Stimulated activated naive CD4-positive, alpha-beta T cell treated with Interleukin-2 at 50 U/mL for 16 hours (primary cell): ENCODE results near the gene CTTN.
"Not testable (repeated sequence)": the region's sequence is repeated elsewhere in the genome, so short reads cannot be mapped to it uniquely, and the experiment has no call there.

Experiments used
- DNase-seq: peaks from one replicate; lab custom pipeline; 2025; lab: John Stamatoyannopoulos, UW

Gene CTTN

DNA sequence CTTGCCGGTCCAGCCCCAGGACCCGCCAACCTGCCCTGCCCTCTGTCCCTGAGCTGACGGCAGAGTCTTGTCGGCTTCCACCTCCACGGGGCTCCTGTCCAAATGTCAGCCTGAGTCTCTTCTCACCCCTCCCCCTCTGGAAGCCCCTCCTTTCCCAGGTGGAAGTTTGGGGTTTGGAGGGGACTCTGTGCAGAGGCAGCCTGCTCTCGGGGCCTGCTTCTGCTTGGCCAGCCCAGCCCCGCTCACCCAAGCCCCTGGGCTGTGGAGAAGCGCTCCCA lies 31.0 kb downstream of the CTTN start:
- no peak for DNase-seq

DNA sequence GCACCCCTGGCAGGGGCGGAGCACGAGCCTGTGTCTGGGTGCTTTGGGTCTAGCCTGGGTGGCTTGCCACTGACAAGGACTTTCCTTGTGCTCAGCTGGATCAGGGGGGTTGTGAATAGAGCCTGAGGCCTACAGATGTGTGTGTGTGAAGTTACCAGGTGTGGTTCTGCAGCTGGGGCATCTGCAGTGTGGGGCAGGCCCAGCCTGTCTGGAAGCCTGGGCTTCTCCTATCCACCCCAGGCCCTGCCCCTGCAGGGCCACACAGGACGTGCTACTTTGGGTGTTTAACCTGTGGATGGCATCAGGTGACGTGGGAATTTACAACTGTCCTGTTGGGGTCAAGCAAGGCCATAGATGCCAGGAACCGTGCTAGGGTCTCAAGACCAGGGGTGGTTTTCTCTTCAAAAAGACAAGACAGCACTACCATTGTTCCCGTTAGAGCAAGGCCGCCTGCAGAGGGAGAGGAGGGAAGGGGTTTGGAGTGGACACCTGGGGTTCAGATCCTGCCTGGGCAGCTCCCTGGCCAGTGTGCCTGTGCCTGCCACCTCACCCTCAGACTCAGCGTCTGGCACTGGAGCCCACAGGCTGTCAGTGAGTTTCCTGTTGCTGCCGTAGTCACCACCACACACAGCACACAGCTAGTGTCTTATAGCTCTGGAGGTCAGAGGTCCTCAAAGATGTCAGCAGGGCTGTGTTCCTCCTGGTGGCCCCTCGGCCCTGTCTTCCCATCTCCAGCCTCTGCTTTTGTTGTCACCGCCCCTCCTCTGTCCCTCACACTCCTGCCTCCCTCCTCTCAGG lies 31.6 kb downstream of the CTTN start:
- DNase-seq = no peak

DNA sequence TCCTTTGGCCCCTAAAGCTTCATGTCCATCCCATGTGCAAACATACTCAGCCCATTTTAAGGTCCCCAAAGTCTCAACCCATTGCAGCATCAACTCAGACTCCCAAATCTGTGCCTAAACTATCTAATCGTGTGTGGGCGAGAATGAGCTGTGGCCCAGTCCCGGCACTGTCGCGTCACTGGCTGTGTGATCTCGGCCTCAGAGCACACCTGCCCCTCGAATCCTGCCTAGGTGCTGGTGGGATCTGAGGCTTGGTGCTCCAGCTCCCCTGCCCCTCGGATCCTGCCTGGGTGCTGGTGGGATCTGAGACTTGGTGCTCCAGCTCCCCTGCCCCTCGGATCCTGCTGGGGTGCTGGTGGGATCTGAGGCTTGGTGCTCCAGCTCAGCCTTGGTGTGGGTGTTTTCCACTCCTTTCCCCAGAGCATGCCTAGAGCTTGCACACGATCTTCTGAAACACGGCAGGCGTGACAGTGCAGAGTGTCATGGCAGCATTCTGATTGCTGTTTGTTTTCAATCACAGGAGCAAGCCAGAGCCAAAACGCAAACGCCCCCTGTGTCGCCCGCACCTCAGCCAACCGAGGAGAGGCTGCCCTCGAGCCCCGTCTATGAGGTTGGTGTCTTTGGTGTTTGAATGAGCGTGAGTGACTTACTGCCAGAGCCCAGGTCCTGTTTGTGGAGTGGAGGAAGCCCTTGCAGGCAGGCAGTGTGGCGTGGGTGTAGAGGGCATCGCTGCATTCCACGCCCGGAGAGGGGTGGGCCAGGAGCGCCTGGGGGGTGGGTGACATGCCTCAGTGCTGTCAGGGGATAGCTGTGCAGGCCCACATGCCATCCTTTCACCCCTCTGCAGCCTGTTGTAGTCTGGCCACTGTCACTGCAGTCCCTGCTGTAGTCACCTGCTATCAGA lies 32.6 kb downstream of the CTTN start:
- no peak for DNase-seq

DNA sequence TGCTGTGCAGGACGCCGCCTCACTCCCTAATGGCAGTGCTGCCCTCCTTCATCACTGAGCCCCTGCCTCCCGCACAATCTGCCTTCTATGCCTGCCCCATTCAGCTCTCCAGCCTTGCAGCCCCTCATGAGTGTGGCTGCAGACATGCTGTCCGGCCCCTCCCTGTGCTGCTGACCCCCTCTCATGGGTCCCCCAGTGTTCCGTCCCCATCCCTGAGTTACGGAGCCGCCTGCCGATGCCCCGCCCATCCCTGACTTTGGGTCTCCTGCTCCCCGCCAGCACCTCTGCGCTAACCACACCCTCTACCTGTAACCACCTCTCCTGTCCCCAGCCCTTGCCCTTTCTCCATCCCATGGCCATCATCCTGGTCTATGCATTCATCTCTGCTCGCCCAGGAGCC lies 33.3 kb downstream of the CTTN start:
- no peak for DNase-seq

DNA sequence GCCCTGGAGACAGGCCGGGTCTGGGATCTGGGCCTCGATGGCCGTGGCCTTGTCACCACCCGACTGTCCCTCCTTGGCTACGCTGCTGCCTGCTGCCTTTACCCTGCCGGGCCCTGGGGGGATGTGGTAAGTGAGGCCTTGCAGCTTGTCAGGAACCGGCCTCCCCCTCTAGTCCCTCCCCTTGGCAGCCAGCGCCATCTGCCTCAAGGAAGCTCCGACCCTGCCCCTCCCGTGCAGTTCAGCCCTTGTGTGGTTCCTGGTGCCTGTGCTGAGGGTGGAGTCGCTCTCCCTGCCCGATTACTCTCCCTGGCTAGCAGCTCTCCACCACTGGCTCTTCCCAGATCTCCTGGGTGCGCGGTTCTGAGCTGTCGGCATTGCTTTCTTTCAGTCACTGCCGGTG lies 33.7 kb downstream of the CTTN start:
- no peak for DNase-seq

DNA sequence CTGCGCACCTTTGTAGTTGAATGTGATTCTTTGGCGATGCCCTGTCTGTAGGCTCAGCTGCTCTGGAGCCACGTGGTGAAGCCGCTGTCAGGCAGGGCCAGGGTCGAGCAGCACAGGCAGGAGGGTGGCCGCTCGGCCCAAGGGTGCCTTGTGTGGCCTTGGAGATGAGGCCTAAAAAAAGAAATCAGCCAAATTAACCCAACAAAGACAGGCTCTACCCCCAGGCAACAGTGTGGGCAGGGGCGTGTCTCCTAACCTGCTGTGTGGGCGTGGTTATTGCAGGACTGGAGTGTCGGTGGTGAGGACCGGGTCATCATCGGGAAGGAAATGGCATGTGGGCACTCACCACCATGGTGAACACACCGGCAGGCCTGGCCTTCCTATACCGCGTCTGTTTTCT lies 34.3 kb downstream of the CTTN start:
- no peak for DNase-seq

DNA sequence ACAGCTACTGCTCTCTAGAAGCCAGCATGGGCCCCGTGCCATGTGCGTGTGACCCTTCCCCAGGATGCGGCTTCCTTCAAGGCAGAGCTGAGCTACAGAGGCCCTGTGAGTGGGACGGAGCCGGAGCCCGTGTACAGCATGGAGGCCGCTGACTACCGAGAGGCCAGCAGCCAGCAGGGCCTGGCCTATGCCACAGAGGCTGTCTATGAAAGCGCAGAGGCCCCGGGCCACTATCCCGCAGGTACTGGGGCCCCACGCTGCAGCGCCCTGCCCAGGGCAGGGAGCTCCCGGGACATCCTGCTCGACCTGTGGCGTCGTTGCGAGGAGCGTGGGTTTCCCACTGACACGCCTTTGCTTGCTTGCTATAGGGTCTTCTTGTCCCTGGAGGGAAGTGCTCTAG lies 34.7 kb downstream of the CTTN start:
- DNase-seq = no peak

DNA sequence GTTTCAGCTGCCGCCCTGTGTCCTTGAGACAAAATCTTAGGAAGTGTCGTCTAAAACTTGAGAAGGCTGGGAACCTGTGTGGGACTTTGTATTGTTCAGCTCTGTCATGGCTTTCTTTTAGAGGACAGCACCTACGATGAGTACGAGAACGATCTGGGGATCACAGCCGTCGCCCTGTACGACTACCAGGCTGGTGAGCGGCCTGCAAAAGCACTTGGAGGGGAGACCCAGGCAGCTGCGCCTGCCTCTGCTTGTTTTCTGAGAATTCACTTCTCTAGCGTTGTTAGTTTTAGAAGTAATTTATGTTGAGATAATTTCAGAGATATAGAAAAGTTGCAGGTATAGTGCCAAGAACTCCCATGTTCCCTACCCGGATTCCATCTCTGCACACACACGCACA lies 35.2 kb downstream of the CTTN start:
- no peak for DNase-seq

DNA sequence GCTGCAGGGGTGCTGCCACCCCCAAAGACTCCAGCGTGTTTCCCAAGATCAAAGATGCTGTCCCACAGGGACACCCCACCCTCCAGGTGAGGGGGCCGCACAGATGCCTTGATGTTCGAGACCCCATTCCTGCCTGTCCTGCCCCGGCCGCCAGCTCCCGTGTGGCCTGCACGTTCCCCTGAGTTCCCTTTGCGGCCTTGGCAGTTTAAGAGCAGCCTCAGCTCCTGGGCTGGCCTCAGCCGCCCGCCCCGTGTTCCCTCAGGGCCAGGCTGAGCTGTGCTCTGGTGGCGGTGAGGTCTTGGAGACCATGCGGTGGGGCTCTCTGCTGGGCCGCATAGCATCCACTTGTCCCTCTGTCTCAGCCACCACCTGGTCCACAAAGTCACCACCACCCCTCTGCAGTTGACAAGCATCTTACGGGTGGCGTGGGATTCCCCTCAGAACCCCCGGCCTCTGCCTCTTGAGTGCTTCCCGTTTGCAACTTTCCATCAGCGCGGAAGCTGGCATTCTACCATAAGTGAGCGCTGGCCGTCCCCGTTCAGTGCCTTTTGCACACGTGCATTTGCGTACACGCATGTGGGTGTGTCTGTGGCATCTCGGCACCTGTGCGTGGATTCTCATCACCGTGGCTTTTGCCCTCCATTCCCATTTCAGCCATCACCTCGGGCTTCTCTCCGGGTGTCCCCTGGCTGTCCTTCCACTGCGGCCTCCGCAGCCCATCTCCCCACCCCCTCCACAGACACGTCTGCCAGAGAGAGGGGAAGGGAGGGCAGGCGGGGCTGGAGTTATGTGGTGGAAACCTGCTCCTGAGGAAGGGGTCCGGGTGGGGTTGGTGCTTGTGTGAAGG lies 35.9 kb downstream of the CTTN start:
- DNase-seq = no peak

DNA sequence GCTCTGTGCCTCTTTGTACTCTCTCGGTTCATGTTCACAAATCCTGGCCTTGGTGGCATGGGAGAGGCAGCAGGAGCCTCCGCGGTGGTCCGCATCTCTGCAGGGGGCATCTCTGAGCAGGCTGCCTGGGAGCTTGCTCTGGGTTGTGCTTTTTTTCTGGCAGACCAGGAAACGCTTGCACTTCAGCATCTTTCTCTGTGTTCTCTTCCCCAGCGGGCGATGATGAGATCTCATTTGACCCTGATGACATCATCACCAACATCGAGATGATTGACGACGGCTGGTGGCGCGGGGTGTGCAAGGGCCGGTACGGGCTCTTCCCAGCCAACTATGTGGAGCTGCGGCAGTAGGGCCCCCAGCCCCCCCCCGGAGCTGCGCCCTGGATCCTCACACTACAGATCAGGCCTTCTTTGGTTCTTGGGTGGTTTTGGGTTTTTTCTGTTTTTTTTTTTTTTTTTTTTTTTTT lies 36.5 kb downstream of the CTTN start:
- DNase-seq = no peak

DNA sequence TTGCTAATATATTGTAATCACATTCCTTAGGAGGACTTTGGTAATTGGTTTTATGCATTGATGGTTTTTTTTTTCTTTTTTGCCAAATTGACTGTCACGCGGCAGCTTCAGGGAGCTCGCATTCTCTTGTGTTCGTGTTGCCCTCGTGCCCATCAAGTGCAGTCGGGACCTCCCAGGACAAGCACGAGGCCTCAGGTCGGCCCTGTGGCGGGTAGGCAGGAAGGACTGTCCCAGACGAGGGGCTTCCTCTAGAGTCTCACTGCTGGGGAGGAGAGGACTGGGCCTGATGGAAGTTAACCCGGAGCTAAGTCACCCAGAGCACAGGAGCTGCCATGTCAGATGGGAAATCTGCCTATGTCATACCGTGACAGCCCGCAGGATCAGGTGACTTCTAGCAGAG lies 37.0 kb downstream of the CTTN start:
- no peak for DNase-seq

DNA sequence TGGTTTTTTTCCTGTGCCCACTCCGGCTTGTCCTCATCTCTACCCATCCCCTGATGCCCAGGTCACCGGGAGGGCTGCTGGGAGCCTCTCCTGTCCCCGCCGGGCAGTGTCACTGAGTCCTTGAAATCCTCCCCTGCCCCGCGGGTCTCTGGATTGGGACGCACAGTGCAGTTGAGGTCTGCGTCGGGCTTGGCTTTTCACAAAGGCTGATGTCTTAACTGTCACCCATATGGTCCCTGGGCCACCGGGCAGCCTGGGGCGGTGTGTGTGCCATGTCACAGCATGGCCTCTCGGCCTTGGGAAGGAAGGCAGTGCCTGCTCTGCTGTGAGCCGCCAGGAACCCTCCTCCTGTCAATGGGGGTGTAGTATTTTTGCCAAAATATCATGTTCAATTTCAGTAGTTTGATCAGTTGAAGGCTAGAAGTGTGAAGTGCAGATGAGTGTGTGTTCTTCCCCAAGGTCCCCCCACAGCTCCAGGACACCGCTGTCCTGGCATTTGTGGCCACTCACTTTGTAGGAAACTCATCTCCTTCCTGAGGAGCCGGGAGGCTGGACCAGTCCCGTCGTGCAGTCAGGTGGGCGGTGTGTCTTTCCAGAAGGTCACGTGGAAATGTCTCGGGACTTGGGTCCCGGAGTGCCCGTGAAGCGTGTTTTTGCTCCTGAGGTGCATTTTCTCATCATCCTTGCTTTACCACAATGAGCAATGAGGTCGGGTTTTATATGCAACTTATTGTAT lies 37.6 kb downstream of the CTTN start:
- DNase-seq = no peak

DNA sequence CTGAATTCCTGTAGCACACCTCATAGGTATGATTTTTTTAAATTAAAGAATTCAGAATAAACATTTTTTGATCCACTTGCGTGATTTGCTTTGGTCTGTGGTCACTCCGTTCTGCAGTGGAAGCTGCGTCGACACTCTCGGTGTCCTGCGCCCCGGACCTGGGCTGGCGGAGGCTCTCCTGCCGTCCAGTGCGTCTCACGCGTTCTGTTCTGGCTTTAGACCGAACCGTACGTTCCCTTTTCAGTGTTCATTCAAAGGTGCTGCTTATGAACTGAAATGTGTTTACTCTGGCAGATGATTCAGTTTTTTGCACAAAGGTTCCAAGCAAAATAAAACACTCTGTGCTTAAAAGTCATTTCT lies 38.2 kb downstream of the CTTN start:
- DNase-seq = no peak

DNA sequence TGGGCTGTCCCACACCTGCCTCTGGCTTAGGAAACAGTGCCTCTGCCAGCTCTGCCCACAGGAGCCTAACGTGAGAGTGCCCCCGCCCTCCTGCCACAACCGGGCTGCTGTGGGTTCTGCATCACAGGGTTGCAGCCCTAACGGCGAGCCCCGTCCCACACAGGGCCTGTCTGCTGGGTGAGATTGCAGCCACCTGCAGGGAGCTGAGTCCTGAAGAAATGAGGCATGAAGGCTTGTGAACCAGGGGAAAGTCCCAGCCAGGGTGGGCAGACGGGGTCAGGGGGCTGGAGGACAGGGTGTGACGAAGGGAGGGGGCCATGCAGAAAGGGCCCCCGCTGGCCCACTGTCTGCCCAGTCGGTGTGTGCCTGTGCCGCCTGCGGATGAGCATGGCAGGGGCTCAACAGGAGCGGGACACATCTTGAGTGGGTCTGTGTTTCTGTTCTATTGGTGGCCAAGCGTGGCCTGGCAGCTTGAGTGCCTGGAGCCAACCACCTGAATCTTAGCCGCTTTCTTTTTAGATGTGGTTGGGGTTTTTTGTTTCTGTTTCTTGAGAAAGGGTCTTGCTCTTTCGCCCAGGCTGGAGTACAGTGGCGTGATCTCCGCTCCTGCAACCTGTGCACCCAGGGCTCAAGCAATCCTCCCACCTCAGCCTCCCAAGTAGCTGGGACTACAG lies 38.9 kb downstream of the CTTN start:
- no peak for DNase-seq

DNA sequence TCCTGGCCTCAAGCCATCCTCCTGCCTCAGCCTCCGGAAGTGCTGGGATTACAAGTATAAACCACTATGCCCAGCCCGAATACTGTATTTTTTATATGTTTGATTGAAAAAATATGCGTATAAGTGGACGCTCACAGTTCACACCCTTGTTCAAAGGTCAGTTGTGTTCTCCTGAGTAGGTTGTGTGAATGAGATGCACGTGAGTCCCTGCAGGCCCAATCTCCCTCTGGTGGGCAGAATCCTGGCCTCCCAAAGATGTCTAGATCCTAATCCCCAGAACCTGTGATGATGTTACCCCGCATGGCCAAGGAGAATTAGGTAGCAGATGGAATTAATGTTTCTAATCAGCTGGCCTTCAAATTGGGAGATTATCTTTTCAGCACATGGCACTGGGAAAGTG lies 41.9 kb downstream of the CTTN start:
- no peak for DNase-seq

DNA sequence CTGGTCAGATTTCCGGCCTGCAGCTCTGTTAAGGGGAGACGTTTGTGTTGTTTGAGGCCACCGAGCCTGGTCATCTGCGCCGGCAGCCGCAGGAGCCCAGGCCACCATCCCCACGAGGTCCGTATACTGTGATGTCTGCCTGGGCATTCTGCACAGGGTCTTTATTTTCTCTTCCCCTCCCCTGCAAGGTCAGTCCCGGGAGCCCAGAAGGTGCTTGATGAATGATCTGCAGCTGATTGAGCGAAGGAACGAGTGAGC lies 45.4 kb downstream of the CTTN start:
- no peak for DNase-seq

DNA sequence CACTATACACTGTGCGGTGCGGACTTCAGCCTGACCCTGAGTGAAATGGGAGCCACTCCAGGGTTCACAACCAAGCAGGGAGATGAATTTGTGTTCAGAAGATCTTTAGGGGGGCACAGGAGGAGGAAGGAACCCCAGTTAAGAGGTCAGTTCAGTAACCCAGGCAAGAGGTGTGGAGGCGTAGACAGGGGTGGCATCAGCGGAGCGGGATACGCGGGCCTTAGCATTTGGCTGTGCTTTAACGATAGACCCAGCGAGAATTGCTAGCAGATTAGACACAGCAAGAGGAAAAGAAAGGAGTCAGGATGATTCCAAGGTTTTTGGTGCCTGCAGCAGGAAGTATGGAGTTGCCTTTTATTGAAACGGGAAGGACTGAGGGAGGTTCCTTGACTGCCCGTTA lies 46.8 kb downstream of the CTTN start:
- DNase-seq = no peak

DNA sequence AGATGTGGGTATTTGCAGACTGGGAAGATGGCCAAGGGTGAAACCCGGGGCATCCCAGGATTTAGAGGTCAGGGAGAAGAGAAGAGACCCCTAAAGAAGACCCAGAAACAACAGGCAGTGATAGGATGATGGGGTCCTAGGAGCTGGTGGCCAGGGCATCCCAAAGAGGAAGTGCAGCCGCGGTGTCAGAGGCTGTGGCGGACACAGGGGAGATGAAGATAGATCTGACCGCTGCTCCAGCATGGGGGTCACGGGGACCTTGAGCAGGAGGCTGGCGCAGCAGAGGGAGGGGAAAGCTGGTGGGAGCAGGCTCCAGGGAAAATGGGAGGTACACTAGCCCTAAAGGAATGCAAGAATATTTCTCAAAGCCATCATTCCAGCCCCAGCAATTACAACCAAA lies 47.3 kb downstream of the CTTN start:
- no peak for DNase-seq

DNA sequence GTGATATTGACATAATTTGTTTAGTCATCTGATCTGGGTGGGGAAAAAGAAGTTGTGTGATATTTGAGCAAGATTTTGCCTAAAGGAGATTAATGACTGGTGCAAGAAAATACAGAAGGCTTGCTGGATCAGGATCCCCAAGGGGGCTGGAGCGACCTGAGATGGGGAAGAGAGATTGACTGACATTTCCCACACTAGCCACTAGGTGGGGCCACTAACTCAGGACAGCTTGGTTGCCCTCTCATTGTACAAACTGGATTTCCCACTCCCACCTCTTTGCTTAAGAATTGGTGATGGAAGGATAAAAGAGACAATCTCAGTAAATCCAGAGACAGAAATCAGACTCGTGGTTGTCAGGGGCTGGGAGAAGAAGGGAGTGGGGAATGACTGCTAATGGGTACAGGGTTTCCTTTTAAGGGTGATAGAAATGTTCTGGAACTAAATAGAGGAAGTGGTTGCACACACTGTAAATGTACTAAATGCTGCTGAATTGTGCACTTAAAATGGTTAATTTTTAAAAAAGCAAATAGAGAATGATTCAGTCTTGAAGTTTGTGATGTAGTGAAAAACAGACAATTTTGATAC lies 50.7 kb downstream of the CTTN start:
- no peak for DNase-seq

DNA sequence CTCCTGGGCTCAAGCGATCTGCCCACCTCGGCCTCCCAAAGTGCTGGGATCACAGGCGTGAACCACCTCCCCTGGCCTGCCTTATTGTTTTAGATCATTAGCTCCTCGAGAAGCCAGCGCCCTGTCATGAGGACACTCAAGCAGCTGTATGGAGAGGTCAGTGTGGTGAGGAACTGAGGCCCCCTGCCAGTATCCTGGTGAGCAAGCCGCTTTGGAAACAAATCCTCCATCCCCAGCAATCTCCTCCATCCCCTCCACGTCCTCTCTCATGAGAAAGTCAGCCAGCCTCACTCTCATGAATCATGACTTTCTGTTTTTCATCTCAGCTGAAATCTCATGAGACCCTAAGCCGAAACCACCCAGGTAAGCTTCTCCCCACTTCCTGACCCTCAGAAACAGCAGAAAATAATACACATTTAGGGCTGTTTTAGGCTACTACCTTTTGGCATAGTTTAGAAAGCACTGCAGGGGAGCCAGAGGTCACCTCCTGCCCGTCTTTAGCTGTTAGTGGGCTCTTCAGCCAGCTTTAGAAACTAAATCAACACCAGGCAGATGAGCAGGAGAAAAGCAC lies 56.0 kb downstream of the CTTN start:
- DNase-seq = no peak

DNA sequence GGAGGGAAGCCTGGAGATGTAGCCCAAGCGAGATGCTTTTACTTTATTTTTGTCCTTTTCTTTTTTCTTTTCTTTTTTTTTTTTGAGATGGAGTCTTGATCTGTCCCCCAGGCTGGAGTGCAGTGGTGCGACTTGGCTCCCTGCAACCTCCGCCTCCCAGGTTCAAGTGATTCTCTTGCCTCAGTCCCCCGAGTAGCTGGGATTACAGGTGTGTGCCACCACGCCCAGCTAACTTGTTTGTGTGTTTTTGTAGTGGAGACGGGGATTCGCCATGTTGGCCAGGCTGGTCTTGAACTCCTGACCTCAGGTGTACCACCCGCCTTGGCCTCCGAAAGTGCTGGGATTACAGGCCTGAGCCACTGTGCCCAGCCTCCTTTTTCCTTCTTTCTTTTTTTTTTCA lies 56.5 kb downstream of the CTTN start:
- not testable (repeated sequence) for DNase-seq
